CD4-positive, alpha-beta memory T cell (primary cell): Measurements from ENCODE around the gene PRDM4. TPM values are rescaled to one million over a fixed set of nuclear protein-coding genes. Genes with fewer than 3 reads are reported as not detected.

Source experiments
- CTCF ChIA-PET: fragments of 350-600 bp; sonication (Branson Sonifier 250); formaldehyde crosslinking; loops from one replicate; lab custom pipeline; 2021; ENCODE audit warnings: inconsistent platforms; ENCODE audit not compliant: partially characterized antibody; lab: Charles Lee
- POLR2A ChIA-PET: fragments of 350-600 bp; sonication (Branson Sonifier 250); formaldehyde crosslinking; loops from one replicate; lab custom pipeline; 2021; ENCODE audit not compliant: partially characterized antibody; lab: Charles Lee
- DNase-seq, 5 donors: peaks; one replicate each; pipeline versions ENCODE4 v3.0.0 to v3.0.0-alpha.2; 2020 to 2022; ENCODE audit warnings: mixed read lengths in 1 of 5
- H3K27ac ChIP-seq: one replicate; pipeline ENCODE4 v1.7.0; 2013; ENCODE audit warnings: low read depth, low read length
- H3K27me3 ChIP-seq: 2 replicates; pipeline ENCODE4 v1.7.0; 2013; ENCODE audit warnings: mild to moderate bottlenecking, low read length, moderate library complexity; ENCODE audit not compliant: insufficient read depth
- H3K36me3 ChIP-seq: 2 replicates; pipeline ENCODE4 v1.7.0; 2013; ENCODE audit warnings: mild to moderate bottlenecking, low read length, moderate library complexity; ENCODE audit not compliant: insufficient read depth
- H3K4me1 ChIP-seq: 2 replicates; pipeline ENCODE4 v1.7.0; 2013; ENCODE audit warnings: mild to moderate bottlenecking, low read length, moderate library complexity; ENCODE audit not compliant: insufficient read depth
- H3K4me3 ChIP-seq, 2 donors: one replicate each; pipeline ENCODE4 v1.7.0; 2013; ENCODE audit warnings: low read length in 2 of 2, mild to moderate bottlenecking in 1 of 2
- H3K9me3 ChIP-seq, 2 donors: one replicate each; pipeline ENCODE4 v1.7.0; 2013; ENCODE audit warnings: low read length in 2 of 2, control low read depth in 1 of 2; ENCODE audit not compliant: control insufficient read depth in 1 of 2
- H3K27ac Mint-ChIP-seq, 7 donors: one replicate each; pipeline ENCODE4 v1.8.0; 2020 to 2021; ENCODE audit warnings: mixed read lengths in 7 of 7, mild to moderate bottlenecking in 6 of 7, inconsistent platforms in 3 of 7, moderate library complexity in 3 of 7
- H3K27me3 Mint-ChIP-seq, 2 donors: one replicate each; pipeline ENCODE4 v1.8.0; 2020 to 2021; ENCODE audit warnings: mixed read lengths in 2 of 2
- H3K36me3 Mint-ChIP-seq, 2 donors: one replicate each; pipeline ENCODE4 v1.8.0; 2020 to 2021; ENCODE audit warnings: mixed read lengths in 2 of 2, inconsistent platforms in 1 of 2, mild to moderate bottlenecking in 1 of 2
- H3K4me1 Mint-ChIP-seq, 4 donors: one replicate each; pipeline ENCODE4 v1.8.0; 2020 to 2021; ENCODE audit warnings: mixed read lengths in 4 of 4, mild to moderate bottlenecking in 1 of 4
- H3K4me3 Mint-ChIP-seq, 8 donors: one replicate each; pipeline ENCODE4 v1.8.0; 2020 to 2021; ENCODE audit warnings: mixed read lengths in 8 of 8, mild to moderate bottlenecking in 7 of 8, moderate library complexity in 6 of 8, inconsistent platforms in 3 of 8
- H3K9me3 Mint-ChIP-seq, 8 donors: one replicate each; pipeline ENCODE4 v1.8.0; 2020 to 2021; ENCODE audit warnings: mixed read lengths in 8 of 8, mild to moderate bottlenecking in 5 of 8, inconsistent platforms in 3 of 8, moderate library complexity in 1 of 8
- intact Hi-C: fragments of 100-400 bp; cut with micrococcal nuclease; formaldehyde crosslinking; loops from one replicate; pipeline ENCODE4 v1.15.1; 2023
- polyA plus RNA-seq, 2 donors: library from polyadenylated mRNA; unstranded; fragments of 300-500 nt; fragmentation: Illumina TruSeq; gene quantifications; one replicate each; pipeline ENCODE4 v1.2.3, GENCODE V29; 2021
- total RNA-seq, 2 experiments: library from RNA; stranded (reverse); gene quantifications; one replicate each; pipeline ENCODE4 v1.2.3, GENCODE V29; 2021

The PRDM4 gene
- total and polyA plus RNA-seq, 4 experiments from 2014 or later = 12.2 to 38.3 (median 28.0) TPM

DNA sequence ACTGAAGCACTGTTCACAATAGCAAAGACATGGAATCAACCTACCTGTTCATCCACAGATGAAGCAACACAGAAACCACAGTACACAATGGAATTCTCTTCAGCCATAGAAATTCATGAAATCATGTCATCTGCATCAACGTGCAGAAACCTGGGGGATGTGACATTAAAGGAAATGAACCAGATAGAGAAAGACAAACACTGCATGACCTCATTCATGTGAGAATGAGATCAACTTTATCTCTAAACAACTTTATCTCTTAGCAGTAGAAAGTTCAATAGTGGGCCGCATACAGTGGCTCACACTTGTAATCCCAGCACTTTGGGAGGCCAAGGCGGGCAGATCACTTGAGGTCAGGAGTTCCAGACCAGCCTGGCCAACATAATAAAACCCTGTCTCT, 33.5 kb upstream of the PRDM4 start:
- intact Hi-C loops = no loop called here
- H3K4me3 ChIP-seq = no peak overlapping the region
- H3K4me1 ChIP-seq = no peaks in the 10 kb centered on the region
- ChIA-PET CTCF (no interaction called here), POLR2A (no interaction called here)
- Mint-ChIP-seq H3K27ac (no peak overlapping the region), H3K4me1 (no peaks in the 10 kb centered on the region), H3K27me3 (peaks cover 18 to 35% of the 10 kb centered on the region in 2 donors), H3K9me3 (peaks cover 0 to 8% (median 5%) of the 10 kb centered on the region in 8 donors), H3K36me3 (peaks cover 0 to 6% of the 10 kb centered on the region in 2 donors), H3K4me3 (no peak overlapping the region)
- no peaks in the 10 kb centered on the region for H3K9me3 ChIP-seq
- H3K36me3 ChIP-seq = no peaks in the 10 kb centered on the region
- DNase-seq = no peak
- H3K27ac ChIP-seq = no peak overlapping the region
- H3K27me3 ChIP-seq = no peaks in the 10 kb centered on the region

DNA sequence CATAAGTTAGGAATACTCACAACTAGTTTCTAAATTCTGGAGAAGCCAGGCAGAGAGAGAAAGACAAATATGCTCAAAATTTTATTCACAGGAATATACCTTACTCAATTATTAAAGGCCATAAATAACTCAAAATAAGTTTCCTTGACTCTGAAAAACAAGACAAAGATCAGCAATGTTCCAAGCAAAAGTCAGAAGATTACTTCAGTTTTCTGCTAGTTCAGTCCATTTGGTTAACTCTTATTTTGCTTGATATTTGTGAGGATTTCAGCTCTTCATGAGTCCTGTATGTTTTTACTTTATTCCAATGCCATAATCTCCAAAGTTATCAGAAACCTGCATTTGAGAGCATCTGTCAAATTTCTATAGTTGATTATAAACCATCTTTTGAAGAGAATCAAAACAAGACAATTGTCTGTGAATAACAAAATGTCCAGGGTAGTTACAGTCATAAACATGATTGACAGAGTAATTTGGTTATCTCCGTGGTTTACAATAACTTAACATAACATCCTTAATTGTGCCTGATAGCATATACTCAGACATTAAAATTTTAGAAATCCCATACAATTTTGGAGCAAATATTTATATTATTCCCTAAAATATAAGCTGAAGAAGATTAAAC, 30.6 kb upstream of the PRDM4 start:
- no peaks in the 10 kb centered on the region for H3K4me1 ChIP-seq
- Mint-ChIP-seq H3K4me3 (no peak overlapping the region), H3K4me1 (no peaks in the 10 kb centered on the region), H3K9me3 (peaks cover 0 to 8% (median 5%) of the 10 kb centered on the region in 8 donors), H3K27me3 (peaks cover 16 to 33% of the 10 kb centered on the region in 2 donors), H3K27ac (no peak overlapping the region), H3K36me3 (peaks cover 0 to 6% of the 10 kb centered on the region in 2 donors)
- intact Hi-C loops = no loop called here
- H3K4me3 ChIP-seq = no peak overlapping the region
- H3K36me3 ChIP-seq = no peaks in the 10 kb centered on the region
- no peaks in the 10 kb centered on the region for H3K9me3 ChIP-seq
- H3K27ac ChIP-seq = no peak overlapping the region
- CTCF ChIA-PET = no interaction called here
- POLR2A ChIA-PET = no interaction called here
- no peaks in the 10 kb centered on the region for H3K27me3 ChIP-seq
- DNase-seq = no peak

DNA sequence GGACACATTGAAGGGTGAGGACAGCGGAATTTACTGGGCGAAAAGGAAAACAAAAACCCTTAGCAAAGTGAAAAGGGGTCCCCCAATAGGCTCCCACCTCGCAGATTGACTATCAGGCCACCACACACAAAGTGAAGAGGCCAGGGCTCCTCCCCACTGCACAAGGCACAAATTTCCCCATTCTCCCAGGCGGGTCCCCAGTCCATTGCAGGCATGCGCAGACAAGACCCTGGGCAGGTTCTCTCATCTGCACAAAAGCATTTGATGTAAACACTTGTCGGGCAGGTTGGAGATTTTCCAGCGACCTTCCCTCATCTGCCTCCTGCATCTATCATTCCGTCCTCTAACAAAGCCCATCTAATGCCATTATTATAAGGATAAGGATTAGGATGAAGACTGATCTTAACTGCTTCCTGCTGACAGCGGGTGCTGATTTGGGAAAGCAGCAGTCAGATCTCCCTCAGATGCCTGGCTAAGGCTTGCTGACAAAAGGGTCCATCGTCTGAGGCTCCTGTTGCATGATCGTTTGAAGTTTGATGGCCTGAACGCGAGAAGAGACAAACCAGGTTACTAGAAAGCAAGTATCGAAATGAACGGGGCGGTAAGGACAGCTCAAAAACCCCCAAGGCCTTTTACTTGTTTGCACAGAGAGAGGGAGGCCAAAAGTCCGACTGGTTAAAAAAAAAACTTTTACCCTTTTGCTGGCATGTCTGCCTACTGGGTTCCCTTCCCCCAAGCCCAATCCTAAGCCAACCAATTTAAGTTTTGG, 27.9 kb upstream of the PRDM4 start:
- Histone ChIP-seq H3K36me3 (no peaks in the 10 kb centered on the region), H3K27me3 (no peaks in the 10 kb centered on the region), H3K4me3 (no peak overlapping the region), H3K9me3 (no peaks in the 10 kb centered on the region), H3K4me1 (no peaks in the 10 kb centered on the region), H3K27ac (no peak overlapping the region)
- H3K27me3 Mint-ChIP-seq = peaks cover 7 to 17% of the 10 kb centered on the region in 2 donors
- H3K36me3 Mint-ChIP-seq = peaks cover 0 to 6% of the 10 kb centered on the region in 2 donors
- H3K4me3 Mint-ChIP-seq = no peak overlapping the region
- ChIA-PET CTCF (no interaction called here), POLR2A (no interaction called here)
- intact Hi-C loops = no loop called here
- no peaks in the 10 kb centered on the region for H3K4me1 Mint-ChIP-seq
- no peak overlapping the region for H3K27ac Mint-ChIP-seq
- no peak for DNase-seq
- peaks cover 0 to 8% (median 5%) of the 10 kb centered on the region in 8 donors for H3K9me3 Mint-ChIP-seq

DNA sequence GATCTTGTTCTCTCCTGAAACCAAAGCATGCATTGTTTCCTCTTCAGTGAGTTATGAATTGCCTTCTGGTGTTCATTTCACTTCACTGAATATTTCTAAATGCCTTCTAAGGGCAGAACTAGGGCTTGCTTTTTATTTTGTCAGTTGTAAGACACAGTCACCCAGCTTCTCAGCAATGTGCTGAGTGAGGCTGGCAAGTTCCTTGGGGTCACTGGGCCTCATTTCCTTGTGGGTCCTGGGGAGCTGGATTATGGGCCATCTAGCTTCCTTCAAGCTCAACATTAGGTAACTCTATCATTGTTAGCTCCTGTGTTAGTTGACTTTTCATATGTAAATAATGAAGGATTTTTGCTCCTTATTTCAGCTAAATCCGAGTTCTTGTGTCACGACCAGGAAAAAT, 27.3 kb upstream of the PRDM4 start:
- H3K27me3 Mint-ChIP-seq = peaks cover 8 to 16% of the 10 kb centered on the region in 2 donors
- H3K9me3 ChIP-seq = no peaks in the 10 kb centered on the region
- ChIA-PET CTCF (no interaction called here), POLR2A (no interaction called here)
- H3K4me1 ChIP-seq = no peaks in the 10 kb centered on the region
- H3K36me3 ChIP-seq = no peaks in the 10 kb centered on the region
- no peak overlapping the region for H3K4me3 ChIP-seq
- no peaks in the 10 kb centered on the region for H3K4me1 Mint-ChIP-seq
- DNase-seq = no peak
- peaks cover 0 to 8% (median 5%) of the 10 kb centered on the region in 8 donors for H3K9me3 Mint-ChIP-seq
- no peaks in the 10 kb centered on the region for H3K27me3 ChIP-seq
- no peak overlapping the region for H3K4me3 Mint-ChIP-seq
- H3K27ac ChIP-seq = no peak overlapping the region
- intact Hi-C loops = no loop called here
- H3K36me3 Mint-ChIP-seq = peaks cover 0 to 6% of the 10 kb centered on the region in 2 donors
- no peak overlapping the region for H3K27ac Mint-ChIP-seq

DNA sequence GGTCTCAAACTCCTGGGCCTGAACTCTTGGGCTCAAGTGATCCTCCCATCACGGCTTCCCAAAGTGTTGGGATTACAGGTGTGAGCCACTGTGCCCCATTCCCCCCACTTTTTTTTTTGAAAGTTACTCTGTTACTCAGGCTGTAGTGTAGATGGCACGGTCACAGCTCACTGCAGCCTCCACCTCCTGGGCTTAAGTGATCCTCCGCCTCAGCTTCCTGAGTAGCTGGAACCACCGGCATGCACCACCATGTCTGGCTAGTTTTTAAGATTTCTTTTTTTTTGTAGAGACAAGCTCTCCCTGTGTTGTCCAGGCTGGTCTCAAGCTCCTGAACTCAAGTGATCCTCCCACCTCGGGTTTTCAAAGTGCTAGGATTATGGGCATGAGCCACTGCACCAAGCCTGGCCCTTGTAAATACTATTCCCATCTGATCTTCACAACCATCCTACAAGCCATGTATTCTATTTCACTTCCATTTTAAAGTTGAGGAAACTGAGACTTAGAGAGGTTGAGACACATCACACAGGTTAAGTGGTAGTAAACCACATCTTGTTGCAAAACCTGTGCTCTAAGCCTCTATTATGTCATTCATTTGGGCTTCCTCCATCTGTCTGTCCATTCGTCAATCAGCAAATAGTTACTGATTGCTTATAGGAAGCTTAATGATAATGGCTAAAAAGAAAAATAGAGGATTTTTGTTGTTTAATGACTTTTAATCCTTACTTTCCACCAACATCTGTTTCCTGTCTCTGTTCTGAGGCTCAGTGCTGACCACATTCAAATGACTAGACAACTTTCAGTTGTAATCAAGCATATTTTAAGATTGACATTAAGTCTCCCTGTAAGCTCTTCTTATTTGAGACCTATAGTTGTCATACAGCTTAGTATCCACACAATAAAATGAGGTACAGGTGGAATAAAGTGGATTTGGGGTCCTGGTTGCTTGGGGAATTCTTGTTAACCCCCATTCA, 22.8 kb upstream of the PRDM4 start:
- H3K36me3 ChIP-seq = no peaks in the 10 kb centered on the region
- Mint-ChIP-seq H3K4me3 (no peak overlapping the region), H3K27ac (no peak overlapping the region), H3K4me1 (no peaks in the 10 kb centered on the region), H3K36me3 (no peaks in the 10 kb centered on the region), H3K9me3 (no peaks in the 10 kb centered on the region), H3K27me3 (peaks cover 19 to 23% of the 10 kb centered on the region in 2 donors)
- no peaks in the 10 kb centered on the region for H3K27me3 ChIP-seq
- POLR2A ChIA-PET = no interaction called here
- CTCF ChIA-PET = no interaction called here
- no peaks in the 10 kb centered on the region for H3K4me1 ChIP-seq
- intact Hi-C loops = no loop called here
- H3K4me3 ChIP-seq = no peak overlapping the region
- DNase-seq = no peak
- no peak overlapping the region for H3K27ac ChIP-seq
- no peaks in the 10 kb centered on the region for H3K9me3 ChIP-seq

DNA sequence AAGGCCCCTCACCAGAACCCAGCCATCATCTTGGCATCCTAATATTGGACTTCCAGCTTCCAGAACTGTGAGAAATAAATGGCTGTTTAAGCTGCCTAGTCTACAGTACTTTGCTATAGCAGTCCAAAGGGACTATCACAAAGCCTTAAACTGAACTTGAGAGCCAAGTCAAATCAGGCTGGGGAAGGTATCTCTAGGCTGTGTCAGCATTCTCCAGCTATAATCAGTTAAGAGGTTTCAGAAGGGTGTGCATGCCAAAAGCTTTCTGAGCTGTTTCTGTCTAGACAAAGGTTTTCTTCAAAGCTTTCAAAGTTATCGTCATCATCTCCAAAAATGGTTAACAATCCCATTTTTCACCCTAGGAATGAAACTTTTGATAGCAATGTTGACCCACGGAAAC, 21.1 kb upstream of the PRDM4 start:
- ChIA-PET POLR2A (no interaction called here), CTCF (no interaction called here)
- intact Hi-C loops = no loop called here
- no peak overlapping the region for H3K4me3 ChIP-seq
- H3K4me1 ChIP-seq = no peaks in the 10 kb centered on the region
- DNase-seq = no peak
- H3K27ac ChIP-seq = no peak overlapping the region
- H3K27ac Mint-ChIP-seq = no peak overlapping the region
- H3K36me3 ChIP-seq = no peaks in the 10 kb centered on the region
- no peaks in the 10 kb centered on the region for H3K36me3 Mint-ChIP-seq
- H3K27me3 ChIP-seq = no peaks in the 10 kb centered on the region
- no peak overlapping the region for H3K4me3 Mint-ChIP-seq
- H3K9me3 Mint-ChIP-seq = no peaks in the 10 kb centered on the region
- no peaks in the 10 kb centered on the region for H3K9me3 ChIP-seq
- H3K4me1 Mint-ChIP-seq = no peaks in the 10 kb centered on the region
- H3K27me3 Mint-ChIP-seq = peaks cover 24 to 33% of the 10 kb centered on the region in 2 donors

DNA sequence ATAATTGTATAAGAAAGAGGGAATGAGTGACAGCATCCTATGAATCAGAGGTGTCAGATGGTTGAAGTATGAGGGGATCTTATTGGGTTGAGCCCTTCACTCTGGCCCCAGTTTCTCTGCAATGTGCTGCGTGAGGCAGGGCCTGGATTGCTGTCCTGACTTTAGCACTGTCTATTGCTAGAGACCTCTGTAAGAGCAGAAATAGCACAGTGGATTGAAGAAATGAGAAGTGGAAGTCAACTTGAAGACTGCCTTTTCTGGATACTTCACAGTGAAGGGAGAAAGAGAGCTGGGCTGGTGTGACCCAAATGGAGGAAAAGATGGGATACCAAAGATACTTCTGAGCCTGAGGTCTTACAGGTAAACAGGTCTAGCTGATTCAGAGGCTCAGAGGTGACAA, 19.4 kb upstream of the PRDM4 start:
- Mint-ChIP-seq H3K27ac (no peak overlapping the region), H3K27me3 (peaks cover 37 to 44% of the 10 kb centered on the region in 2 donors), H3K4me1 (peaks cover 0 to 7% (median 0%) of the 10 kb centered on the region in 4 donors), H3K9me3 (no peaks in the 10 kb centered on the region), H3K4me3 (no peak overlapping the region), H3K36me3 (no peaks in the 10 kb centered on the region)
- intact Hi-C loops = no loop called here
- H3K4me3 ChIP-seq = no peak overlapping the region
- DNase-seq = no peak
- no peak overlapping the region for H3K27ac ChIP-seq
- H3K27me3 ChIP-seq = no peaks in the 10 kb centered on the region
- POLR2A ChIA-PET = no interaction called here
- no peaks in the 10 kb centered on the region for H3K36me3 ChIP-seq
- peaks cover 2% of the 10 kb centered on the region for H3K4me1 ChIP-seq
- CTCF ChIA-PET = no interaction called here
- H3K9me3 ChIP-seq = no peaks in the 10 kb centered on the region
